GM23248 (cell line): ENCODE data around the gene SRPX. TPM values are rescaled to one million over a fixed set of nuclear protein-coding genes. Genes with fewer than 3 reads are reported as not detected.

Source experiments
- DNase-seq: peaks from one replicate; pipeline ENCODE4 v3.0.0-alpha.2; 2015
- H2AFZ ChIP-seq: fragments of 200-600 bp; sonication (generic); 2 replicates; pipeline ENCODE4 v1.6.1; 2016; ENCODE audit warnings: antibody characterized with exemption
- H3F3A ChIP-seq: fragments of 200-600 bp; sonication (generic); 2 replicates; pipeline ENCODE4 v1.6.1; 2016; ENCODE audit warnings: mild to moderate bottlenecking, antibody characterized with exemption, mixed run types; ENCODE audit not compliant: insufficient read depth
- H3K27ac ChIP-seq: fragments of 200-600 bp; sonication (generic); 2 replicates; pipeline ENCODE4 v1.5.1; 2016; ENCODE audit warnings: mild to moderate bottlenecking
- H3K27me3 ChIP-seq: fragments of 200-600 bp; sonication (generic); replicated peaks from 2 replicates; pipeline ENCODE4 v1.6.1; 2016; ENCODE audit warnings: mild to moderate bottlenecking; ENCODE audit not compliant: insufficient read depth
- H3K36me3 ChIP-seq: fragments of 200-600 bp; sonication (generic); 2 replicates; pipeline ENCODE4 v1.6.1; 2016; ENCODE audit warnings: low read depth, mild to moderate bottlenecking
- H3K4me1 ChIP-seq: fragments of 200-600 bp; sonication (generic); 2 replicates; pipeline ENCODE4 v1.6.1; 2016; ENCODE audit warnings: mild to moderate bottlenecking; ENCODE audit not compliant: insufficient read depth
- H3K4me2 ChIP-seq: fragments of 200-600 bp; sonication (generic); one replicate; pipeline ENCODE4 v1.6.1; 2016; ENCODE audit warnings: mild to moderate bottlenecking; ENCODE audit not compliant: unreplicated experiment
- H3K4me3 ChIP-seq: fragments of 200-600 bp; sonication (generic); 2 replicates; pipeline ENCODE4 v1.5.1; 2016; ENCODE audit warnings: mild to moderate bottlenecking
- H3K79me2 ChIP-seq: fragments of 200-600 bp; sonication (generic); 2 replicates; pipeline ENCODE4 v1.6.1; 2016; ENCODE audit warnings: mild to moderate bottlenecking; ENCODE audit not compliant: insufficient read depth
- H3K9ac ChIP-seq: fragments of 200-600 bp; sonication (generic); 2 replicates; pipeline ENCODE4 v1.6.1; 2016; ENCODE audit warnings: mild to moderate bottlenecking
- H3K9me2 ChIP-seq: fragments of 200-600 bp; sonication (generic); 2 replicates; pipeline ENCODE4 v1.6.1; 2016; ENCODE audit warnings: mixed run types, mild to moderate bottlenecking, moderate library complexity; ENCODE audit not compliant: insufficient read depth
- H3K9me3 ChIP-seq: fragments of 200-600 bp; sonication (generic); one replicate; pipeline ENCODE4 v1.6.1; 2017; ENCODE audit warnings: low read depth
- H4K20me1 ChIP-seq: fragments of 200-600 bp; sonication (generic); 2 replicates; pipeline ENCODE4 v1.6.0; 2016; ENCODE audit not compliant: insufficient read depth
- EZH2 ChIP-seq: fragments of 200-600 bp; sonication (generic); IDR thresholded peaks from 2 replicates; pipeline ENCODE4 v1.6.1; 2018; ENCODE audit warnings: antibody characterized with exemption, mild to moderate bottlenecking; ENCODE audit not compliant: insufficient read depth, poor library complexity, severe bottlenecking
- EZH2phosphoT487 ChIP-seq: fragments of 200-600 bp; sonication (generic); IDR thresholded peaks from 2 replicates; pipeline ENCODE4 v1.6.1; 2018; ENCODE audit warnings: antibody characterized with exemption, moderate library complexity, mild to moderate bottlenecking, low read depth; ENCODE audit not compliant: insufficient read depth
- WGBS, 2 experiments: methylation state at CpG; one replicate each; pipeline ENCODE4 v1.1.6; 2015 to 2017; ENCODE audit warnings: low lambda C conversion rate in 2 of 2, low coverage in 1 of 2; ENCODE audit errors: missing lambda C conversion rate in 2 of 2; 5-methylcytosine and 5-hydroxymethylcytosine counted together
- in situ Hi-C: fragments of 300-500 bp; cut with MboI; formaldehyde crosslinking; loops from 2 replicates; pipeline ENCODE4 v1.15.0; 2020
- polyA plus RNA-seq: library from polyadenylated mRNA; unstranded; fragments of >200 nt; fragmentation: Nextera tagmentation; extraction: Ambion mirVana; gene quantifications from 2 replicates; pipeline ENCODE4 v1.2.1, GENCODE V29; 2016
- total RNA-seq: library from RNA; depleted of rRNA; stranded (reverse); fragments of >200 nt; shearing (Covaris generic); gene quantifications from 2 replicates; pipeline ENCODE4 v1.2.3, GENCODE V29; 2014

SRPX gene
- total and polyA plus RNA-seq, 2 experiments from 2014 or later, result 75.7 to 82.2 TPM

DNA sequence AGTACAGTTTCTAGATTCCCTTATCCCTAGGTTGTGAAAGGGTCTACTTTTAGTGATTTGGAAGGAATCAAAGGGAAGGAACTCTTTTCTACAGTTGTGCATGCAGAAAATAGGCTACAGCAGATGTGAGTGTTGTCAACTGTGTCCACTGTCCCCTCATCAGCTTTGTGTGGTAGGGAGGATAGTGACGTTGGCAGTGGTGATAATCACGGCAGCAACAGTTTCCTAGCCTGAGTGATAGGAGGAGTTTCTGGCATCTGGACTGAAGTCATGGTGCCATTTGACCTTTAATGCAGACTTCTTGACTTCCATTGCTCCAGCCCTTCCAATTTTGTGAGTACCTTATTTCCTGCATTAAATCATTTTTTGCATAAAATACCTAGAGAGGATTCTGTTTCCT lies 39.3 kb downstream of the SRPX start:
- no peak for DNase-seq
- no peak overlapping the region for H3K4me3 ChIP-seq
- WGBS, 2 experiments, result 83 to 91% methylated on average over 2 of the region's 2 CpGs
- no peaks in the 10 kb centered on the region for H3K9me2 ChIP-seq
- H3K27me3 ChIP-seq, result no peaks in the 10 kb centered on the region
- H4K20me1 ChIP-seq, result no peaks in the 10 kb centered on the region
- H3K4me2 ChIP-seq, result no peak overlapping the region
- no peaks in the 10 kb centered on the region for H3K36me3 ChIP-seq
- H3K9me3 ChIP-seq, result no peaks in the 10 kb centered on the region
- no peaks in the 10 kb centered on the region for H3F3A ChIP-seq
- peaks cover 10% of the 10 kb centered on the region; the same call in 1 of the 2 replicates for H3K4me1 ChIP-seq
- no peak overlapping the region for H2AFZ ChIP-seq
- no peak overlapping the region for H3K27ac ChIP-seq
- no peak overlapping the region for H3K9ac ChIP-seq
- no peak for TF ChIP-seq EZH2
- no peak for TF ChIP-seq EZH2phosphoT487
- in situ Hi-C loops, result no loop called here
- no peaks in the 10 kb centered on the region; the same call in 1 of the 2 replicates for H3K79me2 ChIP-seq

DNA sequence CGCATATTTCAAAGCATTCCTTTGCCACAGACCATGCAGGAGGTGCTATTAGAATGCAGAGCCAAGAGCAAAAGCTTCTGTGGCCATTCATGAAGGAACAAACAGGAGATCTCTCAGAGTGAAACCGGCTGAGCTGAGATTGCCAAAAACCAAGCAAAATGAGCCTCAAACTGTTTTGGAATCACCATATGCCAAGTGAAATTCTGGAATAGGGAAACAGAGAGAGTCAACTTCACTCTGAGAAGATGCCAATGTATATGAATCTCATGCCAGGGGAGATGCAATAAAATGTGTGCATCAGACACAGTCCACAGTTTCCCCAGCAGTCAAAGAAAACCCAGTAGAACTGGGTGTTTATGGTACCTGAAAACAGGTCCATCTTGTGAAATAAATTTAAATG lies 42.3 kb downstream of the SRPX start:
- no peaks in the 10 kb centered on the region for H4K20me1 ChIP-seq
- H3F3A ChIP-seq, result no peaks in the 10 kb centered on the region
- no peaks in the 10 kb centered on the region for H3K27me3 ChIP-seq
- TF ChIP-seq EZH2phosphoT487 (no peak), EZH2 (no peak)
- in situ Hi-C loops, result no loop called here
- no peak overlapping the region for H3K9ac ChIP-seq
- 95 to 100% methylated on average over 2 of the region's 2 CpGs for WGBS, 2 experiments
- no peak for DNase-seq
- H3K36me3 ChIP-seq, result no peaks in the 10 kb centered on the region
- H3K4me2 ChIP-seq, result no peak overlapping the region
- H3K9me2 ChIP-seq, result no peaks in the 10 kb centered on the region
- H3K27ac ChIP-seq, result no peak overlapping the region
- H3K4me3 ChIP-seq, result no peak overlapping the region
- H2AFZ ChIP-seq, result no peak overlapping the region
- H3K79me2 ChIP-seq, result no peaks in the 10 kb centered on the region; the same call in 1 of the 2 replicates
- H3K9me3 ChIP-seq, result no peaks in the 10 kb centered on the region
- H3K4me1 ChIP-seq, result peaks cover 4% of the 10 kb centered on the region; the same call in 1 of the 2 replicates

DNA sequence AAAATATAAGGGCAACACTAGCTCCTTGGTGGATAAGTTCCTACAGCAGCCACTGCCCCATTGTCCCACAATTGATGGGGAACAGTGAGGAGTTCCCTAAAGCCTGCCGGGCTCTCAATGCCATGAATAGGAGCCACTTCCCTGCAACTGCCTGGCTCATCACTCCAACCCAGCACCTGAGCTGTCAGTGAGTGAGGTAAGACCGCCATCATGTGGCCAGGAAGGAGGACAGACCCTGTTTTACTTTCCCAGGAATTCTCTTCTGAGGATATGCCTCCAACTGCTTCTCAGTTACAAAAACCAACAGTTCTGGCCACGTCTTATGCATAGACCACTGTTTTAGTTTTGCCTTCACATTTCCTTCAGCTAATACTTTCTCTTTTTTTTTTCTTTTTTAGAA lies 45.5 kb downstream of the SRPX start:
- no peaks in the 10 kb centered on the region for H4K20me1 ChIP-seq
- in situ Hi-C loops, result no loop called here
- peak; percentile 21 for DNase-seq

GRCh38 chrX:38172596-38172995 lies 48.1 kb downstream of the SRPX start:
- no peak overlapping the region for H2AFZ ChIP-seq
- no peaks in the 10 kb centered on the region for H3F3A ChIP-seq
- no peaks in the 10 kb centered on the region for H3K36me3 ChIP-seq
- H3K4me1 ChIP-seq, result no peaks in the 10 kb centered on the region
- H3K9me2 ChIP-seq, result no peaks in the 10 kb centered on the region
- 94 to 100% methylated on average over 2 to 3 of the region's 3 CpGs for WGBS, 2 experiments
- no peak overlapping the region for H3K27ac ChIP-seq
- no peak overlapping the region for H3K4me2 ChIP-seq
- no peaks in the 10 kb centered on the region for H3K27me3 ChIP-seq
- H3K4me3 ChIP-seq, result no peak overlapping the region
- H3K9ac ChIP-seq, result no peak overlapping the region
- DNase-seq, result no peak
- no peaks in the 10 kb centered on the region for H3K79me2 ChIP-seq
- no peaks in the 10 kb centered on the region for H3K9me3 ChIP-seq
- H4K20me1 ChIP-seq, result no peaks in the 10 kb centered on the region
- TF ChIP-seq EZH2 (no peak), EZH2phosphoT487 (no peak)
- in situ Hi-C loops, result no loop called here

More for the DNA sequence above, 45.5 kb downstream of the SRPX start:
- Histone ChIP-seq H3K9me2 (no peaks in the 10 kb centered on the region), H3F3A (no peaks in the 10 kb centered on the region), H3K27ac (no peak overlapping the region), H3K9me3 (no peaks in the 10 kb centered on the region), H3K4me2 (no peak overlapping the region), H3K36me3 (no peaks in the 10 kb centered on the region), H3K4me3 (no peak overlapping the region), H3K27me3 (no peaks in the 10 kb centered on the region), H3K79me2 (no peaks in the 10 kb centered on the region; the same call in 1 of the 2 replicates), H2AFZ (no peak overlapping the region), H3K9ac (no peak overlapping the region), H3K4me1 (no peaks in the 10 kb centered on the region)
- 100% methylated on average over 2 of the region's 3 CpGs for WGBS, 2 experiments
- no peak for TF ChIP-seq EZH2
- no peak for TF ChIP-seq EZH2phosphoT487

GRCh38 chrX:38170556-38170955 lies 50.1 kb downstream of the SRPX start:
- in situ Hi-C loops, result no loop called here
- 100% methylated on average over 1 of the region's 1 CpG for WGBS, 2 experiments

More at GRCh38 chrX:38170556-38170955, 50.1 kb downstream of the SRPX start:
- Histone ChIP-seq H4K20me1 (no peaks in the 10 kb centered on the region), H2AFZ (no peak overlapping the region), H3K9ac (no peak overlapping the region), H3K4me3 (no peak overlapping the region), H3K9me3 (no peaks in the 10 kb centered on the region), H3K4me1 (no peaks in the 10 kb centered on the region), H3F3A (no peaks in the 10 kb centered on the region), H3K36me3 (no peaks in the 10 kb centered on the region), H3K9me2 (no peaks in the 10 kb centered on the region), H3K79me2 (no peaks in the 10 kb centered on the region), H3K27ac (no peak overlapping the region), H3K27me3 (no peaks in the 10 kb centered on the region), H3K4me2 (no peak overlapping the region)
- TF ChIP-seq EZH2, result no peak
- TF ChIP-seq EZH2phosphoT487, result no peak
- DNase-seq, result no peak
